Measurements from ENCODE around the gene HBS1L.

Gene HBS1L

DNA sequence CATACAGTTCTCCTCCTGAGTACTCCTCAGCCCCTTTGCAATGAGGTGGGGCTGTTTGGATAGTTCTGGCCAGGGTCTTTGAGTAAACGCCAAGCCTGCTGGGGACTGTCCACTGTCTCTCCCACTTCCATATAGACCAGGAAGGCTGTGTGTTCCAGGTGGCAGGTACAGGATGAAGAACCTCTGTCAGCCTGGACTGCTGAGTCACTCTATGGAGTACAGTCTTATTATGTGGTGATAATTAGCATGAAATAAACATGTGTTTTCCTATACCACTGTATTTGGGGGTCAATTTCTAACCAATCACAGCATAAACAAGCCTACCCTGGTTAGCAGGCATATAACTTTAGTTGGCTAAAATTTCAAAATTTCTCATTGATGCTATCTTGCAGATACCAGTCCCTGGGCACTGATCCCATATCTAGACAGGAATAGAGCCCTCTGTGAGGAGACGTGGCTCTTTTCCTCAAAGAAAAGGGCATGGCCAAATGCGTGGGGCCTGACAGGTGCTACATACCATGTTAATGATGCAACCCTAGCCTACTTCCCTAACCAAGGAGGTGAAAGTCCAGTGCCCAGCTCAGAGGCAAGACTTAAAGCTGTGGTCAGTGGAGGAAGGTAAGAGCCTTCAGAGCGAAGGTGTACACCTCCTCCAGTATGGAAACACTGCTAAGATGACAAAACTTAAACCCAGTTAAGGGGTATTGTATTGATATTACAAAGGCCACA is 100.2 kb downstream of the HBS1L start:
- in situ Hi-C loops (cut with MboI; ENCODE audit: low sequenced_read_pairs) = no loop called here

DNA sequence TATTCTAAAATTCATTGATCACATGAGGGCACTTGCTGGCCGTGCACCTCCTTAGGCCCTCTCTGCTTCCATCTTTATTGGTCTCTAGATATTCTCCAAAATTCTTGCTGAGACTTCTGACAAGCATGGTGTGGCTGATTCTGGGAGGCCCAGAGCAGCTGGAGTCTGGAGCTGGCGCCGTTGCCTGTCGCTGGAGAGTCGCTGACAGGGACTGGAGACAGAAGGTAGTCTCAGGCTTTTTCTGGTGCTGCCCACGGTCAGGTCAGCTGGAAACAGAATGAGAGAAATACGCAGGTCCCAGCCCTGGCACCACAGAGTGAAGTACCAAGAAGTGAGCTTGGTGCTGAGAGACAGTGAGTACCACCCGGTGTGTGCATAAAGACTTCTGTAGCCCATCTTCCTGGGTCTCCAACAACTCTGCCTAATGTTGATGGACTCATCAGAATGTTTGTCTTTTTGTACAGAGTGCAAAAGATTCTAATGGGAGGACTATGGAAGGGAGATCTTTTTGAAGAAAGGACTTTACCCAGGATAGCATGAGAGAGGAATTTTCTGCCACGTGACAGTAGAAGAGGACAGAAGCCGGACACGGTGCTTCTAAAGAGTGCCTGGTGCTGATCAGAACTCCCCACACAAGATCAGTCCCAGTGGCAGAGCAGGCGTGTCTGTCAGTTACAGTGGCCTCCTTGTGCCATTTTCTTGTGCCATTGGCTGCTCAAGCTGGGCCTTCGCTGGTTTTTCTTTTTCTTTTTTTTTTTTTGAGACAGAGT is 102.9 kb downstream of the HBS1L start:
- in situ Hi-C loops (cut with MboI; ENCODE audit: low sequenced_read_pairs) = no loop called here

DNA sequence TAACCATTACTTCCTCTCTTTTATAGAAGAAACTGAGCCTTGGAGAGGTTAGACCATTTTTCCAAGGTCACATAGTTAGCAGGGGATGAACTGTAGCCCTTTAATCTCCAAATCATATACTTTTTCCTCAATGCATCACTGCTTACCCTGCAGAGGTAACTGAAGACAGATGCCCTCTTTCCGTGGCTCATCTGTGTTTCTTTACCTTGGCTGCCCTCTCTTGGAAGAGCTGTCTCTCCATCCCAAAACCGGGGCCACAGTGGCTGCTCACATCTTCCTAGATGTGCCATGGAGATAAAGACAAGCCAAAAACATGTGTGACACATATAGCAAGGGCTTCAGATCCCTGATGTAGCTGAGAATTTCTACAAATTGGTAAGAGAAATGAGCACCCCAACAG is 104.1 kb downstream of the HBS1L start:
- in situ Hi-C loops (cut with MboI; ENCODE audit: low sequenced_read_pairs) = no loop called here

DNA sequence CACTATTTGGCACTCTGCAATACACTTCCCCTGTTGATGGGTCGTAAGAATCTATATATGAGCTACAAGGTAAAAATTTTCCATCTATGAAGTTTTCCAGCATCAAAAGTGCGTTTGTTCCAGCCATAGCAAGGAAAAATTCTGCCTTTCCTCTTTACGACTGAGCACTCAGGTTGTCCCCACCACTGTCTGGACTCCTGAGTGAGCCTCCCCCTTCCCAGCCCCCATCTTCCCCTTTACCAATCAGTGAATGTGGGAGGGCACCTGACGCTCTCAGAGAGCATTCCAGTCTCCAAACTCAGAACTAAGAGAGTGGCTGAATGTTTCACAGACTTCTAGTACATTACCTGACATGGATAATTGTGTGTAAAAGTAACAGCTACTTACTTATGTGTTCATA is 104.7 kb downstream of the HBS1L start, which contains the start of gene ALDH8A1:
TSS of gene ALDH8A1 (minus strand) at position 175 of the 400 bp plus-strand sequence. CDS start at position 127, 48 bp downstream.
- in situ Hi-C loops (cut with MboI; ENCODE audit: low sequenced_read_pairs) = no loop called here

DNA sequence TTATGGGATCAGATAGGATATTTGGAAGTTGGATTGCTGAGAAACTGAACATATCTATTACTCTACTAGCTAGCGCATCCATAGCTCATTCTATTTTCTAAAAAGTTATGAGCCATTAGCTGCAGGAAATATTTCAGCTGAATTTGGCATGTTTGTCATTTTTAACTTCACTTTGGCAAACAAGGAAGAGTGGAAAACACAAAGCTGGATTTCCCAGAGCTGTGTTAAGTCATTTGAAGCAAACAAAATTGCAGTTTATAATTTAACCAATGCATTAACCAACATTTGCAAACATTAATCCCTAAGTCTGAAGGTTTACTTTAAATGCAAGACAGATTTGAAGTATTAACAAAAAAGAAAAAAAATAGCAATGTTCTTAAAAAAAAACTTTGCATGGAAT is 105.9 kb downstream of the HBS1L start:
- in situ Hi-C loops (cut with MboI; ENCODE audit: low sequenced_read_pairs) = no loop called here

DNA sequence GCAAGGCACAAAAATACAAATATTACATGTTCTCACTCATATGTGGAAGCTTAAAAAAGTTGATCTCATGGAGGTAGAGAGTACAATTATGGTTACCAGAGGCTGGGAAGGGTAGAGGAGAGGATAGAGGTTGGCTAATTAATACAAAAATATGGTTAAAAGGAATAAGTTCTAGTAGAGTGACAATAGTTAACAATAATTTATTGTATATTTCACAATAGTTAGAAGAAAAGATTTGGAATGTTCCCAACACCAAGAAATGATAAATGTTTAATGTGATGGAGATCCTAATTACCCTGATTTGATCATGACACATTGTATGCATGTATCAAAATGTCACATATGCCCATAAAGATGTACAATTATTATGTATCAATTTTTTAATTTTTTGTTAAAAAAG is 106.5 kb downstream of the HBS1L start:
- in situ Hi-C loops (cut with MboI; ENCODE audit: low sequenced_read_pairs) = no loop called here

DNA sequence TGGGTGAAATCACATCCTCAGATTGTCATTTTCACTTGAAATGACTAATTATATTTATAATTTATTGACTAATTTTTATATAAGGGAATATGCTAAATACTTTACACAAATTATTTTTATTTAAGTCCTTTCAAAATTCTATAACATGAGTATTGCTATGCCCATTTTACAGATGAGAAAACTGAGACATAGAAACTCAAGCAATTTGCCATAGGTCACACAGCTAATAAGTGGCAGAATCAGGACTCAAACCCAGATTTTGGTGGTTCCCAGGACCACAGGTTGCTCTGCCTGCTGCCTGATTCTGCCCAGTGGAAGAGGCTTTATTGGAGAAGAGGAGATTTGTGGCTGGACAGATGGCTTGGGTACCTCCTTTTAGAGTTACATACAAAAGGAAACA is 109.6 kb downstream of the HBS1L start:
- in situ Hi-C loops (cut with MboI; ENCODE audit: low sequenced_read_pairs) = no loop called here

DNA sequence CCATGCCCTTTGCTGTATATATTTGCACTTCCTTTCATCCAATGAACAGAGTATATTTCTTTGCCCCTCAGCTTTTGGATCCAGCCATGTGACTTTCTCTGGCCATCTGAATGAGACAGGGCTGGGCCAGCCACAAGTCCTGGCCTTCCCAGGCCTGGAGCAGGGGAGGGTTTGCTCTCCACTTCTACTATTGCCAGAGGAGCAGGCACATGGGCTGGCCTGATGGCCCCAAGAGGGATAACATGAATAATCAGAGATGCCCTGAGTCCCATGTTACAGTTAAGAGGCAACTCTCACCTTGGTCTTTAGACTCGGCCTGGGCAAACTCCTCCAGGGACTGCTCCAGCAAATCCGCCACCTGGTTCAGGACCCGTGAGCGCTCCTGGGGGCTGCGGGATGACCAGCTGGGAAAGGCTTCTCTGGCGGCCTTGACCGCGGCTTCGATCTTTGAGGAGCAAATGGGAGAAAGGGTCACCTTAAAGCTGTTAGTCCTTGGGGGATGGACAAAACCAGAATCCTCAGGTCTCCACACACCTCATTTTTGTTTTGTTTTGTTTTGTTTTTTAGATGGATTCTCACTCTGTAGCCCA is 111.0 kb downstream of the HBS1L start:
- in situ Hi-C loops (cut with MboI; ENCODE audit: low sequenced_read_pairs) = no loop called here

DNA sequence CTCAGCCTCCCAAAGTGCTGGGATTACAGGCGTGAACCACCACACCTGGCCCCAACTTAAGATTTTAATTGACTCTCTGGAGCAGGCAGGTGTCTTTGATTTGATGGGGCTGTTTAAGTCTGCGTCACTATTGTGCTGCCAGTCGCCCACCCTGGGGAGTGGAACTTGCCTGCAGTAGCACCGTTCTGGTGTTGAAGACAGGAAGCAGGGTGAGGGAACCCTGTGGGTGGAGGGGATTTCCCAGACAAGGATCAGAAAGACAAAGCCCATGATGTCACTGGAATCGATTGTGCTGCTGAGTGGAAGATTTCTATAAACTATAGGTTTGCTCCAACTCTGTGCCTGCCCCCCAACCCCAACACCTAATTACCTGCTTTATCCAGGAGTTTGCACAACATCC is 115.7 kb downstream of the HBS1L start:
- in situ Hi-C loops (cut with MboI; ENCODE audit: low sequenced_read_pairs) = no loop called here

DNA sequence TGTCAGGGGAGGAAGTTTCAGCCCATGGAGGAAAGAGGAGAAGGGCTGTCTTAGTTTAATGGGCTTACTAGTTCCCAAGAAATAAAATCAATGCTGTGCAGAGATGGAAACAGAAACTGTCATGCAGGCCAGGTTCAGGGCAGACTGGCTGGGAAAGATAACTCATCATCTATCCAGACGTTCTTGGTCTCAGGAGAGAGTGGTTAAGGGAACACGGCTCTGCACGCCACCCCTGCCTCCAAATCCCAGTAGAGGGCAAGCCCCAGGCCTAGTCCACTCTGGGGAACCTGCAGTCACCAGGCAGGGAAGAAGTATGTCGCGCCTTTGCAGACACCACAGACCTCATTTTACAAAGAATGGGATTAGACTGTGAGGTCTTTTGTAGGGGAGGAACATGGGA is 117.2 kb downstream of the HBS1L start:
- in situ Hi-C loops (cut with MboI; ENCODE audit: low sequenced_read_pairs) = no loop called here

DNA sequence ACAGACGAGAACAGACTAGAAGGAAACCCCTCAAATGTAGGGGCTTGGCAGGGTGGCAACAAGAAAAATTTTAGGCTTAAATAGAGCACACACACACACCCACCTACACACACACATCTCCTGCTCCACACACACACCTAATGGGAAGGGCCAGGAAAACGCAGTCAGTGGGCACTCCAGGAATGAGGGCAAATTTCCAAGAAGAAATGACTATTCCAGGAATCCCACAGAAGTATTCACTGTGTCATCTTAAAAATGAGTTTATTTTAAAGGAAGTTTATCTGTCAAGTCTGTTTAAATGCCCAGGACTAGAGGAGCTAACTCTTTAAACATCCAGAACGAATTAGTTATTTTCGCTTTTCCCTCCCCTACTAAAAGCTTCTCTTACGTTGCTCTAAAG is 117.7 kb downstream of the HBS1L start:
- in situ Hi-C loops (cut with MboI; ENCODE audit: low sequenced_read_pairs) = no loop called here

DNA sequence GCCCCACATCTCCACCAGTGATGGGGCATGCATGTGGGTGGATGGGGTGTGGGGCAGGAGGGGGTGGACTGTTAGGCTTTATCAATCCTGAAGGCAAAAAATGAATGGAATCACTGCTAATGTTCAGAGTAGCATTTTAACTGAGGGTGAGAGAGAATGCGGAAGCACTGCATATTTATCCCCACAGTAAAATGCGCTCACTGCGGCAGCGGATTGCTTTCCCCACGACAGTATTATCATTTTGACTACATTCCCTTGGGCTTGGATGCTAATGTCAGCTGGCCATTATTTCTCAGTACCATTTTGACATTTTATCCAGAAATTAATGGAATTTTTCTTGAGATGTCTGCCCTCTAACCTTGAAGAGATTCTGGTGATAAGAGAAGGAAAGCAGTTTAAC is 118.1 kb downstream of the HBS1L start:
- in situ Hi-C loops (cut with MboI; ENCODE audit: low sequenced_read_pairs) = no loop called here

DNA sequence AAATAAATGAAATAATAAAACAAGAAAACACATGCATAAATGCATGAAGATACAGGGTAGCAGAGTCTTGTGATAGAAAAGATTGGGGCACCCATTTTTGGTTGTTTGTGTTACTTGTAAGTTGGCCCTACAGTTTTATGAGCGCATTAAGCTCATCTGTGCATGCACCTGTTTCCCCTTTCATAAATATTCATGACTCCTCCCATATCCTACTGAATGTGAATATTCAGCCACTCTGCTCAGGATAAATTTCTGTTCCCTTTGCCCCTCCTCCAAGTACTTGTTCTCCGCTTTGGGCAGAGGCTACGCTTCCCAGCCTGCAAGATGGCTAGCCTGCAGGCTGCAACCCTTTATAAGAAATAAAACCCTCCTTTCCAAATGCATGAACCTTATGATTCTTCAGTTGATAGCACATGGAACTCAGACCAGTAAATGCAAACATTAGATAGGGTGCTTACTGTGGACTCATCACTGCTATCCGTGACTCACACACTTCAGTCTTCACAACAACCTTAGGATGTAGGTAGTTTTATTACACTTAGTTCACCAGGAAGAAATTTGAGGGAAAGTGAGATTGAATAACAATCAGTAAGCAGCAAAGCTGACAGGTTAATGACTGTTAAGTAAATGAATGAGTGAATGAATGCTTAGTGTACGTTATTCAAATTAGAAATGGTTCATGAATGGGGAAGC is 119.7 kb downstream of the HBS1L start:
- in situ Hi-C loops (cut with MboI; ENCODE audit: low sequenced_read_pairs) = no loop called here

DNA sequence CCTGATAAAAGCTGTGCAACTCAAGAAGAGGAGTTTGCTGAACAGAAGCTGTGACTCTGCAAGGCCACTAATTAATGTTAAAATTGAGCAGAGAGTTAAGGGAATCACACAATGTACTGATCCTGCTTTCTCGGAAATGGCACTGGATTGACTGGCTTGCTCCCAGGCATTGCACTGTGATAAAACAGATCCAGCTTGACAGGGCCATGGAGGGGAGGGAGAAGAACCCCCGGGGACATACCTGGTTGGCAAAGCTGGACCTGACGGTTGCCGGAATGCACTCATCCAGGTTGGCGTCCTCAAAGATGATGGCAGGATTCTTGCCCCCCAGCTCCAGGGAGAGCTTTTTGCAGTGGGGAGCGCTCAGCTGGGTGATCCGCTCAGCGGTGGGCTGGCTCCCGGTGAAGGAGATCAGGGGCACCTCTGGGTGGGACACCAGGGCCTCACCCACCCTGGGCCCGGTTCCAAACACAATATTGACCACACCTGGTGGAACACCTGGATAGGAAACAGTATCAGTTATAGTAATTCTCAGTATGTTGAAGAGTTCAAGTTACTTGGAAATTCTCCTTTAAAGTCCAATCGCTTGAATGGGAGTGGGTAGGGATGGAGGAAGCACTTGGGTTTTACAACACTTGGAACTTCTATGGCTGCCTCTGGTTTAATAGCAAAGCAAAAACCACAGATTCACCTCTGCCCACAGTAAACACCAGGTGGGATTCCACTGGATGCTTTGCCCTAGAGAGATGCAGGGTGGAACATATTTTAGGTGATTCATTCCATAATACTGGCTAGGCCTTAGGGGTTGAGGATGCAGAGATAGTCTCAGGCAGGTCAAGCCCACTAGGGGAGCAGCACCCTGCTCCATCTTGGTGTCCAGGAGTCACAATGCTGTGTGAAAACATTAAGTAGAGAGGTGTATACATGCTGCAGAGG is 121.8 kb downstream of the HBS1L start:
- in situ Hi-C loops (cut with MboI; ENCODE audit: low sequenced_read_pairs) = no loop called here

DNA sequence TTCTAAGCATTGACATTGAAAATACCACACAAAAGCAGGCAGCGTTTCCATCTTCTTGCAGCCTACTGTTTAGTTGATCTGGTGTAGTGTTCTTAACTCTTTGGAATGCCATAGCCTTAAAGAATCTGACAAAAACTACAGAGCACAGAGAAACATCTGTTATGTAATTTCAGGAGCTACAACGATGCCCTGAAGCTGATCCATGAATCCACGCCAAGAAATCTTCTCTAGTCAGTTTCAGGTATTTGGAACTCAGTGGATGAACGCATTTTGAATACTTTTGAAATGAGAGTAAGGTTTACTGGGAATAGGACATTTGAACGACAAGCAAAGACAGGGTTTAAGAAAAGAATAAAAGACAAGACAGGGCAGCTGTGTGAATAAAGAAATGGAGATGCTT is 122.5 kb downstream of the HBS1L start:
- in situ Hi-C loops (cut with MboI; ENCODE audit: low sequenced_read_pairs) = no loop called here

DNA sequence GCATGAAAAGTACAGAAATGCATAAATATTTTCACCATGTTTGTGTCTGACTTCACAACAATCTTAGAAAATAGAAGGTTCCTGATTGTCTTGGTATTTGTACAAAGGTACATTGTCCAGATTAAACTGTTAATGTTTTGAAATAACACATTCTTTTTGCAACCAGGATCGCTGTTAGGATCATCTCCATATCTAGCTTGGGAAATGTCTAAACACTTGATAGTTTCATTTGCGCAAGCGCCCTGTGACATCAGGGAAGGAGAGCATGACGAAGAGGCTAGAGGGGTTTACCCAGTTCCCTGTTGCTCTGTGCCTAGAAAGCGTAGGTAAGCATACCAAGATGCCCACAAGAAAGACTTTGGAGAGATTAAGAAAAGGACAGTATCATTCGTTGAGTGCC is 124.2 kb downstream of the HBS1L start:
- in situ Hi-C loops (cut with MboI; ENCODE audit: low sequenced_read_pairs) = no loop called here

DNA sequence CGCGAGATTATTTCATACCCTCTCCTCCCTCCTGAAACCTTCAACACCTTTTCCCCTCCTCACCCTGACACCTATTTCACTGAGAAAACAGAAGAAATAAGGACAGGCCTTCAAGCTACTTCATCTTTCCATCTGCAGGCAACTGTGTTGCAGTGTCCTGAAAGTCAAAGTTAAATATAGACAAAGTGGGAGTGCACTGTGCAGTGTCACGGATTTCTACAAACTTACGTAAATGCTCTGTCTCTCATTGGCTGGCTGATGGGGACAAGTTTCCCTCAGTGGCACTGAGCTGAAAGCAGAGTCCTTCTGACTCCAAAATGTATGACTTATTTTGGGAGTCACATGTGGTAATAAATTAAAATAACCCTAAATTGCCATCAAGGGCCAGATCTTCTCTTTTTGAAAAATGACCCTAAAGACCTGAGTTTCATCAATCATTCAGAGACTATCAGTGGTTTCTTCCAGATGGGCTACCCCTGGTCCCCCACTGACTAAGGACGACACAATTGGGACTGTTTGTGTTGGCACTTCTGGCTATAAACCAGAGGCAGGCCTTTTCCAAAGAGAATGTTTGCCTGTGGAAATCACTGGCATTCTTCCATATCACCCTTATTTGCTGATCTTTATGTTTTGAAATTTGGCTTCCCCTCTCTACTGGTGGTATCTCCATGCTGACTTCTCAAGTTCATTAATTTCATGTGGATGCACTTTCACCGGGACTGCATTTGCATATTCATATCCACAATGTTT is 126.3 kb downstream of the HBS1L start:
- in situ Hi-C loops (cut with MboI; ENCODE audit: low sequenced_read_pairs) = no loop called here

DNA sequence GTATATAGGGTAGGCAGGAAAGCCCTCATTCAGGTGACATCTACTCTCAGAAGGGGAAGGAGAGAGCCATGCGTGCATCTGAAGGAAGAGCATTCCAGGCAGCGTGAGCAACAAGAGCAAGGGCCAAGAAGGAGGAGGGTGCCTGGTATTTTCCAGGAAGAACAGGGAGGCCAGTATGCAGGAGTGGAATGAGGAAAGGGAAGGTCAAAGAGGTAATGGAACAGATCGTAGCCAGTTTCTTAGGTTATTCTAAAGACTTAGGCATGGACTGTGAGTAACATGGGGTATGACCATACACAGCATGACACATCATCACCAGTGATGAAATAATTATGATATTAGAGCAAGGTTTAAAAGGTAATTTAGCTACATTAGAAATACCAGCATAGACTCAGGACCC is 128.8 kb downstream of the HBS1L start:
- in situ Hi-C loops (cut with MboI; ENCODE audit: low sequenced_read_pairs) = no loop called here

DNA sequence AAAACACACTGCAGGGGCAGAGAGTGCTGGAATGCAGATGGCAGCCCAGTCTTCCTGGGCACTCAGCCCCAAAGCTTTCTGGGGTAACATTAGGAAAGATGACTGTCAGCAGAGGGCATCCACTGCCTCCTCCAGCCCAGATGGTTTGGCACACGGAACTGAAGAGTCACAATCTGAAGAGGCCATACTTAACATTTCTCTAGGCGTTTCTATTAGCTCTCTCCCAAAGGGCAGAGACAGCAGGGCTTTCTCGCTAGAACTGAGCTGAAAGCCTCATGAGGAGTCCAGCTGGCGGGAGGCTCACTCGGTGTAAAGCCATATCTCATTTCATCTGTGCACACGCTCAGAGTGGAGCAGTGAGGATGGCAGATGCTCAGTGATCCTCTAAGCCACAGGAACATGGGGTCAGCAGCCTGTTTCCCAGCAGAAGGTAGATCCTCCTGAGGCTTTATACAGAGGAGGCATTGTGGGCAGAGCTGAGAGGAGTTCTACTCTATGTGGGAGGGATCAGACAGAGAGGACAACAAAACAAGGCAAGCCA is 132.8 kb downstream of the HBS1L start:
- in situ Hi-C loops (cut with MboI; ENCODE audit: low sequenced_read_pairs) = no loop called here
